GM12872 (cell line): ENCODE measurements around the gene KIF6.

ENCODE experiments used
- TF ChIP-seq, protein P1 (sequence below): IDR thresholded peaks from 3 replicates; pipeline ENCODE4 v1.5.1; 2011; ENCODE audit warnings: low read depth, mild to moderate bottlenecking, low read length, moderate library complexity; ENCODE audit not compliant: insufficient read depth

The KIF6 gene

DNA sequence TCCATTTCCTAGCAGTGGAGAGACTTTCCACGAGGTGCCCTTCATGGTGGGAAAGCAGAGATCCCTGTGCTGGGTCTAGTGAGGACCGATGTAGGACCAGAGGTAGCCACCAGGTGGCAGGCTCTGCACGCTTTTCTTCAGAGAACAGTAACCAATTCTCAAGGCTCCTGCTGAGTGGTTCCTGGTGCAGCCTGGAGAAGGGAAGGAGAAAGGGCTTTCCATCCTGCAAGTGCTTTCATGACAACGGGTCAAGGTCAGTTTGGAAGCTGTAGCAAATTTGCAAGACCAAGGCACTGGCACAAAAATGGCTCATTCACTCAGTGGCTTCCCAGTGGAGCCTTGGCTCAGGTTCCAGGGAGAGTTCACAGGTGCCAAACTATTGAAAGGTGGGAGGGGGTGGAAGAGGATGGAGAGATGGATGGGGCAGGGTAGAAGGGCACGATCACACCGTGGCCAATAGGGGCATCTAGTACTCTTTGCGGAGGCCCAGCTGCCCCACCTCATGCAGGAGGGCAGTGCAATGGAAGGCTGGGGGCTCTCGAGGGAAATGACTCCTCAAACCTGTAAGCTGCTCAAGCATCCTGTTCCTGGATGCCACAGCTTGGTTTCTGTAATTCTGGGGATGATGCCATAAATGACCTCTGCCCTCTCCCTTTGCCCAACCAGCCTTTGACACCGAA, 377.2 kb downstream of the KIF6 start:
- TF ChIP-seq, protein P1, sequence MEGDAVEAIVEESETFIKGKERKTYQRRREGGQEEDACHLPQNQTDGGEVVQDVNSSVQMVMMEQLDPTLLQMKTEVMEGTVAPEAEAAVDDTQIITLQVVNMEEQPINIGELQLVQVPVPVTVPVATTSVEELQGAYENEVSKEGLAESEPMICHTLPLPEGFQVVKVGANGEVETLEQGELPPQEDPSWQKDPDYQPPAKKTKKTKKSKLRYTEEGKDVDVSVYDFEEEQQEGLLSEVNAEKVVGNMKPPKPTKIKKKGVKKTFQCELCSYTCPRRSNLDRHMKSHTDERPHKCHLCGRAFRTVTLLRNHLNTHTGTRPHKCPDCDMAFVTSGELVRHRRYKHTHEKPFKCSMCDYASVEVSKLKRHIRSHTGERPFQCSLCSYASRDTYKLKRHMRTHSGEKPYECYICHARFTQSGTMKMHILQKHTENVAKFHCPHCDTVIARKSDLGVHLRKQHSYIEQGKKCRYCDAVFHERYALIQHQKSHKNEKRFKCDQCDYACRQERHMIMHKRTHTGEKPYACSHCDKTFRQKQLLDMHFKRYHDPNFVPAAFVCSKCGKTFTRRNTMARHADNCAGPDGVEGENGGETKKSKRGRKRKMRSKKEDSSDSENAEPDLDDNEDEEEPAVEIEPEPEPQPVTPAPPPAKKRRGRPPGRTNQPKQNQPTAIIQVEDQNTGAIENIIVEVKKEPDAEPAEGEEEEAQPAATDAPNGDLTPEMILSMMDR: peak; percentile 97

DNA sequence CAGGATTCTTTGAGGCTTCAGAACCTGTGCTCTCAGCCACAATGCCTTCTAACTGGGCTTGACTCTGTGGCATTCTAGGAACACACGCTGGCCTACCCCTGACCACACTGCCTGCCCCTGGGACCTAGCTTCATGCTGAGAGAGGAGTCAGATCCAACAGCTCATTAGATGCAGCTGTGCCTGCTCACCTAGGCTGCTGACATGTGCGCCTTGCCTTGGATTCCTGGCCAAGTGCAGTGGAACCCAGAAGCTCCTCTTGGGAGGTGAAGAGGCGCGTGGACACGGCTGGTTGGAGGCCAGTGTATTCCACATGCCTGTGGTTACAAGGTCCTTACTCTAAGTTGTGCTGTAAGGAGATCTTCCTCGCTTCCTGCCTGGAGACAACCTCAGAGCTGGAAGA, 378.0 kb downstream of the KIF6 start:
- TF ChIP-seq, protein P1: no peak

DNA sequence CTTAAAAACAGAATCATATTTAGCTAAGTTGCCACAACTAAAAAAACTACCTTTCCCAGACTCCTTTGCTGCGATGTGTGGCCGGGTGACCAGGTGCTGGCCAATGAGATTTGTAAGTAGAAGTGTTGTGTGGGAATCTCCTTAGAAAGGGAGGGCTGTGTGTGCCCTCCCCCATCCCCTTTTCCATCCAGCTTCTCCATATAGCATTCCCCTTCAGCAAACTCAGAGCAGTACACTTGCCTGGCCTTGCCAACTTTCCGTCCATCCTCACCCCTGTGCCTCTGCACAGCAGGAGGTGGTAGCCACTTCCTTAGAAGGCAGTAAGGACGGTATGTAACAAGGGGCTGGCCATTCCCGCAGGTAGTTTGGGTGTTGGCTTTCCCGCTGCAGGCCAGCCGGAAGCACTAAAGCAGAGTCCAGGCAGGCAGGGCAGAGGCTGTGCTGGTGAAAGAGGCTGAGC, 380.4 kb downstream of the KIF6 start:
- TF ChIP-seq, protein P1: no peak

DNA sequence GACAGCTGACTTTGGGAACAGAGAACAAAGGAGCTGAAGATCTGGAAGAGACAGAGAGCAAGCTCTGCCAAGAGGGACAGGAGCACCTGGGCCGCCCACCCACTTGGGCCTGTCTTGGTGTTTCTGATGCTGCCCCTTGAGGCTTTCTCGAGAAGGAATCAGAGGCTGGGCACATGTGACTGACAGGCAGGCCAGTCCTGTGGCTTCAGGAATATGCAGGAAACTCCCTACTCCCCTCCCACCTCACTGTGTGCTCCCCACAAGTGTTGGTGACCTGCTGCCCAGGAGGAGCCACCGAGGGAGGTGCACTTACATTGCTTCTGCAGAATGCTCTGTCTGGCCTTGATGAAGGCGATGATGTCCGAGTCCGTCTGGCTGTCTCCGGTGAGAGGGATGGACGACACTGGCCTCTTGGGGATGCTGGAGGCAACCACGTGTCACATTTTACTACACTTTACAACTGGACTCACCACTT, 381.8 kb downstream of the KIF6 start:
- TF ChIP-seq, protein P1: no peak

DNA sequence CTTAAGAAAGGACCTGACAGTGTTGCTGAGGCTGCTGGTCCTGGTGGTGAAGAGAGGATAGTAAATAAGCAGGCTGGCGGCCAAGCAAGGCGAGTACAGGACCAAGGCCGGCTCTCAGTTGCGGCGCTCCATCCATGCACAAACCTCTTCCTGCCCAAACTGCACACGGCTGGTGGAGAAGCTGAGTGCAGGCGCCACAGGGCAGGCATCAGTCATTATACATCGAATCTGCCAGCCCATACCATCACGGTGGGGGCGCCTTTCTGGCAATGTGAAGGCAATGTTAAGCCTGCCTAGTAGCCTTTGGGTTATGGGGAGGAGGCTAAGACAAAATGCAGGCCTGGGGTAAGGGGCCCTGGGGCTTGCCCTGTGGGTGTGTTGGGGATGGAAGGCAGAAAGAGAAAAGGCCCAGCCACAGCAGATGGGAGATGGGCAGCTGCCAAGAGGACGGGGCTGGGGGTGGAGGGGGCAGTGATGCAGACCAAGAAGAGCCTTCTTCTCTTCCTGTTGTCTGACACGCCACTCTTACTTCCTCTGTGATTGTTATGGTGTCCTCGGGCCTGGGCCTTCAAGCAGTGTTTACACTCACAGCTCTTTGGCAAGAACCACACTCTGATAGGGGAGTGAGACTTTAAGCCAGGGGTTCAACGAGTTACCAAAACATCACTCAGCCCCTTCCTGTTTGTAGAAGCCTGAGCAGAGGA, 382.4 kb downstream of the KIF6 start:
- TF ChIP-seq, protein P1: no peak

DNA sequence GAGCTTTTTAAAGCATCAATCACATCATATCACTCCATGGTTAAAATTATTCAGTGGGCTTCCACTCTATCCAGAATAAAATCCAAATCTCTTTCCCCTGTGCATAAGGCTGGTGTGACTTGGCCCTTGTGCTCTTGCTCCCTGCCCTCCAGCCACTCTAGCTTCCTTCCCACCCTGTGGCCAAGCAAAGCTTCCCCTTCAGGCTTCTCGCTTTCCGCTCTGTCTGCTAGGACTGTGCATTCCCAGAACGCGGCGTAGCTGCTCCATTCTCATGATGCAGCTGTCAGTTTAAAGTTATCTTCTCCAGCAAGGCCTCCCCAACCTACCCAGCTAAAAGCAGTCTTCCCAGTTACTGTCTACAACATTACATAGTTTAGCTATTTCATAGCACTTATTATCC, 383.3 kb downstream of the KIF6 start:
- TF ChIP-seq, protein P1: no peak

DNA sequence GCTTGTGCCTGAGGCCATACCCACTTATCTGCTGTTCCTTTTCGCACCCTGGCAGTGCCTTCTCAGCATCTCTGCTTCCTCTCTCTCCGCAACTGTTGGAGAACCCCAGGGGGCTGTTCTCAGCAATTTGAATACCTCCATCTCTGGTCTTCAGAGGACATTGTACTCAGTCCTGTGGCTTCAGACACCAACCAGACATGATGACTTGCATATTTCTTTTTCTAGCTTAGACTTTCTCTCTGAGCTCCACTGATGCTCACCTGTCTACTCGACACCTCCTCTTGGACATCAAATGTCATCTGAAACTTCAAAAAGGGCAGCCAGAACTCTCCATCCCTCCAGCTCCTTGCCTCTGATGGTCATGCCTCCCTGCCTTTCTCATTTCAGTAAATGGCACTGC, 383.9 kb downstream of the KIF6 start:
- TF ChIP-seq, protein P1: no peak
